Transverse colon (tissue), 4 donors: ENCODE measurements around the gene SVIP. TPM values are rescaled to one million over a fixed set of nuclear protein-coding genes. Genes with fewer than 3 reads are reported as not detected.

Source experiments
- DNase-seq: peaks from one replicate; pipeline ENCODE4 v3.0.0-alpha.2; 2019
- H3K27ac ChIP-seq, 4 donors: fragments of 200-600 bp; sonication (generic); 2 replicates each; pipeline ENCODE4 v1.5.1; 2016 to 2018; ENCODE audit warnings: inconsistent platforms in 4 of 4
- H3K27me3 ChIP-seq: fragments of 200-600 bp; sonication (generic); 2 replicates; pipeline ENCODE4 v1.5.1; 2017; ENCODE audit warnings: inconsistent platforms
- H3K36me3 ChIP-seq, 4 donors: fragments of 200-600 bp; sonication (generic); 2 replicates each; pipeline ENCODE4 v1.5.1; 2017 to 2019; ENCODE audit warnings: inconsistent platforms in 4 of 4
- H3K4me1 ChIP-seq, 4 donors: fragments of 200-600 bp; sonication (generic); 2 replicates each; pipeline ENCODE4 v1.5.1; 2017 to 2020; ENCODE audit warnings: inconsistent platforms in 4 of 4
- H3K4me3 ChIP-seq, 4 donors: fragments of 200-600 bp; sonication (generic); 1 replicate in 1 of 4; 2 replicates in 3 of 4; pipeline versions ENCODE4 v1.5.1 to v1.6.1; 2017 to 2019; ENCODE audit warnings: inconsistent platforms in 4 of 4
- H3K9me3 ChIP-seq, 2 donors: fragments of 200-600 bp; sonication (generic); 2 replicates each; pipeline ENCODE4 v1.5.1; 2017 to 2019; ENCODE audit warnings: inconsistent platforms in 2 of 2
- CTCF ChIP-seq, 5 experiments: fragments of 200-600 bp in 3 of 5; fragments of 450-650 bp in 2 of 5; sonication (generic) in 3 of 5; IDR thresholded peaks; 1 replicate in 2 of 5; 2 replicates in 3 of 5; pipeline ENCODE4 v1.5.1; 2016 to 2017; ENCODE audit warnings: antibody characterized with exemption in 5 of 5, inconsistent platforms in 3 of 5, mild to moderate bottlenecking in 2 of 5, moderate library complexity in 1 of 5
- EP300 ChIP-seq: sonication (generic); formaldehyde crosslinking; IDR thresholded peaks from one replicate; pipeline ENCODE4 v1.6.1; 2017; ENCODE audit warnings: antibody characterized with exemption, low read depth
- POLR2A ChIP-seq: fragments of 450-650 bp; IDR thresholded peaks from one replicate; pipeline ENCODE4 v1.6.1; 2016; ENCODE audit warnings: antibody characterized with exemption, mild to moderate bottlenecking, moderate library complexity
- POLR2AphosphoS5 ChIP-seq, 3 donors: sonication (generic); formaldehyde crosslinking; IDR thresholded peaks; one replicate each; pipeline ENCODE4 v1.6.1; 2016; ENCODE audit warnings: antibody characterized with exemption in 3 of 3
- WGBS, 2 donors: methylation state at CpG; one replicate each; pipeline ENCODE4 v1.1.5; 2018; ENCODE audit warnings: low coverage in 1 of 2; 5-methylcytosine and 5-hydroxymethylcytosine counted together
- in situ Hi-C, 4 donors: fragments of 200-750 bp; cut with MboI; loops; one replicate each; pipeline versions ENCODE4 v1.15.0 to v1.15.1; 2017; ENCODE audit warnings: low sequenced_read_pairs in 3 of 4, low pct_ligation_motif_present in 1 of 4, low pct_unique_long_range_greater_than_20kb in 1 of 4
- intact Hi-C: fragments of 100-400 bp; cut with DNase I; formaldehyde crosslinking; loops from one replicate; pipeline ENCODE4 v1.15.1; 2023; ENCODE audit warnings: low total_unique reads
- total RNA-seq, 4 donors: library from RNA; depleted of rRNA; stranded (reverse); fragments of >200 nt; gene quantifications; one replicate each; pipeline ENCODE4 v1.1.0, GENCODE V29; 2016

Gene SVIP
- total RNA-seq, 4 donors from 2014 or later = 1.00 to 14.0 (median 9.9) TPM

GRCh38 chr11:22797047-22797446, 32.6 kb downstream of the SVIP start:
- WGBS, 2 donors = 89 to 90% methylated on average over 3 of the region's 3 CpGs
- no peak for DNase-seq
- Histone ChIP-seq H3K4me3 (no peak overlapping the region), H3K36me3 (no peaks in the 10 kb centered on the region), H3K9me3 (no peaks in the 10 kb centered on the region), H3K4me1 (no peaks in the 10 kb centered on the region), H3K27me3 (no peaks in the 10 kb centered on the region), H3K27ac (no peak overlapping the region)
- TF ChIP-seq POLR2A (no peak), CTCF (IDR thresholded peaks at IDR 0.05) (no peak), POLR2AphosphoS5 (IDR thresholded peaks at IDR 0.05) (no peak), EP300 (no peak)
- in situ Hi-C loops (loop anchor here in 3 of 4 donors (10.0 to 25.0 kb wide), 3 partner anchors 460 to 560 kb away; partner anchors contain the start of gene SLC17A6 (in 3 of the 3)), intact Hi-C loops (no loop called here)

DNA sequence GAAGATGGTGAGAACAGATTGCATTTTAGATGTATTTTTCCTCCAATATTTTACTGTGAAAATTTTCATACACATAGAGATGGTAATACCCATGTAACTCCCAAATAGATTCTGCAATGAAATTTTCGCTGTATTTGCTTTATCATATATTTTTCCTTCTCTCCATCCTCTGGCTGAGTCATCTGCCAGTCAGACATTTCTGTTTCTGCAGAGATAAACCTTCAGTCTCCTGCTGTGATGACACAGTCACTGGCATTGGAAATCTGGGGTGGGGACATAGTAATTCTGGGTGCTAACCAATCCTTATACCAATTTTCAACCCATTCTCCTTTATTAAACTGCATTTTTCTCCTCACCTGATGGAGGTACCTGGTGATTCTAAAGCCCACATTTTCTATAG, 33.7 kb downstream of the SVIP start:
- Histone ChIP-seq H3K4me1 (no peaks in the 10 kb centered on the region), H3K27me3 (no peaks in the 10 kb centered on the region), H3K9me3 (no peaks in the 10 kb centered on the region), H3K36me3 (no peaks in the 10 kb centered on the region), H3K27ac (no peak overlapping the region), H3K4me3 (no peak overlapping the region)
- in situ Hi-C loops = loop anchor here in 3 of 4 donors (10.0 to 25.0 kb wide), 3 partner anchors 459 to 559 kb away; partner anchors contain the start of gene SLC17A6 (in 3 of the 3)
- TF ChIP-seq POLR2A (no peak), CTCF (IDR thresholded peaks at IDR 0.05) (no peak), EP300 (no peak), POLR2AphosphoS5 (IDR thresholded peaks at IDR 0.05) (no peak)
- intact Hi-C loops = no loop called here
- no peak for DNase-seq
- WGBS, 2 donors = 76 to 86% methylated on average over 1 of the region's 1 CpG

DNA sequence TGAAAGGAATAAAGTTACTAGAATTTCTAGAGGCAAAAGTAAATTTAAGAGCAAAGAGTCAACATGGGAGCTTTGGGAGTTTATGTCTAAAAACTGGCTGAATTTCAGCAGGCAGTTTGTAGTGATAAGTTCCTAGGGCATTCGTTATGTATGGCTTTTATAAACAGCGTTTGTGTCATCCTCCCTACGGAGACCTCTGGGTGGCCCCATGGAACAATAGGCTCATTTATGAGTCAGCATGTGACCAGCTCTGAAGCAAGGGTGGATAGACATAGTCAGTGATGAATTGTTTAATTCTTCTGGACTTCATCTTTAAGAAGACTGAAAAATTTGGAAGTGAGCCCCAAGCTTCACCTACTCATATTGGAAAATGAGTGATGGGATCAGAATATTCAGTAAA, 37.1 kb downstream of the SVIP start:
- Histone ChIP-seq H3K27me3 (no peaks in the 10 kb centered on the region), H3K4me1 (no peaks in the 10 kb centered on the region), H3K27ac (no peak overlapping the region), H3K9me3 (no peaks in the 10 kb centered on the region), H3K4me3 (no peak overlapping the region), H3K36me3 (no peaks in the 10 kb centered on the region)
- DNase-seq = no peak
- WGBS, 2 donors = 19 to 29% methylated on average over 2 to 3 of the region's 3 CpGs
- in situ Hi-C loops (loop anchor here in 3 of 4 donors (10.0 to 25.0 kb wide), 3 partner anchors 455 to 555 kb away; partner anchors contain the start of gene SLC17A6 (in 3 of the 3)), intact Hi-C loops (no loop called here)
- TF ChIP-seq CTCF (IDR thresholded peaks at IDR 0.05) (no peak), EP300 (no peak), POLR2A (no peak), POLR2AphosphoS5 (IDR thresholded peaks at IDR 0.05) (no peak)

- in situ Hi-C loops = loop anchor here in 3 of 4 donors (25.0 kb wide), 2 partner anchors 450 to 550 kb away; partner anchors contain the start of gene SLC17A6 (in 2 of the 3)
- H3K4me1 ChIP-seq = no peaks in the 10 kb centered on the region
- no peaks in the 10 kb centered on the region for H3K27me3 ChIP-seq
- H3K4me3 ChIP-seq = no peak overlapping the region
- 26% methylated on average over 9 of the region's 9 CpGs for WGBS, 2 donors
- peak; percentile 10 for DNase-seq
- H3K36me3 ChIP-seq = no peaks in the 10 kb centered on the region
- peak; percentile 45 to 67 (median 61) for TF ChIP-seq CTCF (IDR thresholded peaks at IDR 0.05)
- no peak for TF ChIP-seq POLR2AphosphoS5 (IDR thresholded peaks at IDR 0.05)
- TF ChIP-seq POLR2A = no peak
- TF ChIP-seq EP300 = no peak
- no peak overlapping the region for H3K27ac ChIP-seq
- no peaks in the 10 kb centered on the region for H3K9me3 ChIP-seq
- intact Hi-C loops = loop anchor here (5.0 kb wide), 1 partner anchor 450 kb away; the partner anchor contains the start of gene SLC17A6
Observed at GRCh38 chr11:22787551-22788162, 41.9 kb downstream of the SVIP start.
